ENCODE data around the gene CUX1. TPM values are rescaled to one million over a fixed set of nuclear protein-coding genes. Genes with fewer than 3 reads are reported as not detected.
"Not testable (repeated sequence)": the region's sequence is repeated elsewhere in the genome, so short reads cannot be mapped to it uniquely, and the experiment has no call there.

Gene CUX1
- total RNA-seq, 2 donors from 2014 or later: 12.0 to 13.8 TPM

GRCh38 chr7:102228935-102229334 lies 411.5 kb downstream of the CUX1 start:
- H3K36me3 Mint-ChIP-seq (ENCODE audit: low read depth): peaks cover 38% of the 10 kb centered on the region
- no peak overlapping the region for H3K4me3 Mint-ChIP-seq
- H3K4me1 Mint-ChIP-seq: no peaks in the 10 kb centered on the region
- H3K27ac Mint-ChIP-seq: no peak overlapping the region
- H3K9me3 Mint-ChIP-seq: no peaks in the 10 kb centered on the region
- no peak for ATAC-seq (replicated peaks)
- H3K27me3 Mint-ChIP-seq: no peaks in the 10 kb centered on the region

- not testable (repeated sequence) for H3K4me1 Mint-ChIP-seq; H3K9me3 Mint-ChIP-seq; H3K27me3 Mint-ChIP-seq; ATAC-seq (replicated peaks); H3K4me3 Mint-ChIP-seq; H3K27ac Mint-ChIP-seq
- H3K36me3 Mint-ChIP-seq (ENCODE audit: low read depth): peaks cover 44% of the 10 kb centered on the region
These were observed 412.7 kb downstream of the CUX1 start for GRCh38 chr7:102230162-102230561.

GRCh38 chr7:102230593-102230992 lies 413.2 kb downstream of the CUX1 start:
- H3K36me3 Mint-ChIP-seq (ENCODE audit: low read depth): peaks cover 46% of the 10 kb centered on the region
- no peak overlapping the region for H3K27ac Mint-ChIP-seq

GRCh38 chr7:102232611-102233286 lies 415.3 kb downstream of the CUX1 start:
- peaks cover 41% of the 10 kb centered on the region for H3K36me3 Mint-ChIP-seq (ENCODE audit: low read depth)
- no peaks in the 10 kb centered on the region for H3K9me3 Mint-ChIP-seq
- no peaks in the 10 kb centered on the region for H3K4me1 Mint-ChIP-seq
- ATAC-seq (replicated peaks): no peak
- no peaks in the 10 kb centered on the region for H3K27me3 Mint-ChIP-seq
- no peak overlapping the region for H3K4me3 Mint-ChIP-seq
- H3K27ac Mint-ChIP-seq: no peak overlapping the region

More at GRCh38 chr7:102230593-102230992, 413.2 kb downstream of the CUX1 start:
- Mint-ChIP-seq H3K27me3 (no peaks in the 10 kb centered on the region), H3K9me3 (no peaks in the 10 kb centered on the region), H3K4me3 (no peak overlapping the region), H3K4me1 (no peaks in the 10 kb centered on the region)
- ATAC-seq (replicated peaks): no peak

- Mint-ChIP-seq H3K4me1 (no peaks in the 10 kb centered on the region), H3K36me3 (ENCODE audit: low read depth) (peaks cover 28% of the 10 kb centered on the region), H3K27ac (no peak overlapping the region), H3K27me3 (no peaks in the 10 kb centered on the region), H3K9me3 (no peaks in the 10 kb centered on the region), H3K4me3 (no peak overlapping the region)
- ATAC-seq (replicated peaks): no peak
These were observed 416.7 kb downstream of the CUX1 start for GRCh38 chr7:102234131-102234530.

GRCh38 chr7:102234801-102235550 lies 417.6 kb downstream of the CUX1 start:
- Mint-ChIP-seq H3K27ac (no peak overlapping the region), H3K27me3 (no peaks in the 10 kb centered on the region), H3K9me3 (no peaks in the 10 kb centered on the region), H3K36me3 (ENCODE audit: low read depth) (peaks cover 27% of the 10 kb centered on the region), H3K4me1 (no peaks in the 10 kb centered on the region), H3K4me3 (no peak overlapping the region)
- ATAC-seq (replicated peaks): no peak

- Mint-ChIP-seq H3K36me3 (ENCODE audit: low read depth) (peaks cover 33% of the 10 kb centered on the region), H3K27ac (no peak overlapping the region), H3K27me3 (no peaks in the 10 kb centered on the region), H3K4me3 (no peak overlapping the region), H3K9me3 (no peaks in the 10 kb centered on the region), H3K4me1 (no peaks in the 10 kb centered on the region)
- no peak for ATAC-seq (replicated peaks)
These were observed 418.7 kb downstream of the CUX1 start for GRCh38 chr7:102236102-102236501.

- no peaks in the 10 kb centered on the region for H3K4me1 Mint-ChIP-seq
- peak; percentile 65 for ATAC-seq (replicated peaks)
- no peaks in the 10 kb centered on the region for H3K9me3 Mint-ChIP-seq
- no peaks in the 10 kb centered on the region for H3K27me3 Mint-ChIP-seq
- no peak overlapping the region for H3K4me3 Mint-ChIP-seq
- H3K36me3 Mint-ChIP-seq (ENCODE audit: low read depth): peaks cover 33% of the 10 kb centered on the region
- H3K27ac Mint-ChIP-seq: no peak overlapping the region
These were observed 419.3 kb downstream of the CUX1 start for GRCh38 chr7:102236592-102237287.

GRCh38 chr7:102239206-102239820 lies 421.9 kb downstream of the CUX1 start:
- no peak for ATAC-seq (replicated peaks)
- Mint-ChIP-seq H3K9me3 (no peaks in the 10 kb centered on the region), H3K36me3 (ENCODE audit: low read depth) (peaks cover 19% of the 10 kb centered on the region), H3K27me3 (no peaks in the 10 kb centered on the region), H3K4me1 (no peaks in the 10 kb centered on the region), H3K27ac (no peak overlapping the region), H3K4me3 (no peak overlapping the region)

GRCh38 chr7:102241431-102241830 lies 424.0 kb downstream of the CUX1 start:
- H3K27me3 Mint-ChIP-seq: no peaks in the 10 kb centered on the region
- ATAC-seq (replicated peaks): no peak
- H3K4me3 Mint-ChIP-seq: no peak overlapping the region

GRCh38 chr7:102244601-102245000 lies 427.2 kb downstream of the CUX1 start:
- ATAC-seq (replicated peaks): no peak
- no peaks in the 10 kb centered on the region for H3K4me1 Mint-ChIP-seq
- H3K36me3 Mint-ChIP-seq (ENCODE audit: low read depth): peaks cover 16% of the 10 kb centered on the region
- H3K27ac Mint-ChIP-seq: no peak overlapping the region
- no peak overlapping the region for H3K4me3 Mint-ChIP-seq
- H3K9me3 Mint-ChIP-seq: no peaks in the 10 kb centered on the region
- H3K27me3 Mint-ChIP-seq: no peaks in the 10 kb centered on the region

More at GRCh38 chr7:102241431-102241830, 424.0 kb downstream of the CUX1 start:
- H3K27ac Mint-ChIP-seq: no peak overlapping the region
- H3K9me3 Mint-ChIP-seq: no peaks in the 10 kb centered on the region
- no peaks in the 10 kb centered on the region for H3K4me1 Mint-ChIP-seq
- peaks cover 12% of the 10 kb centered on the region for H3K36me3 Mint-ChIP-seq (ENCODE audit: low read depth)

- Mint-ChIP-seq H3K4me1 (no peaks in the 10 kb centered on the region), H3K27me3 (no peaks in the 10 kb centered on the region), H3K9me3 (no peaks in the 10 kb centered on the region), H3K4me3 (no peak overlapping the region), H3K36me3 (ENCODE audit: low read depth) (peaks cover 20% of the 10 kb centered on the region), H3K27ac (no peak overlapping the region)
- no peak for ATAC-seq (replicated peaks)
These were observed 430.6 kb downstream of the CUX1 start for GRCh38 chr7:102248081-102248455.

GRCh38 chr7:102248456-102249395 lies 431.3 kb downstream of the CUX1 start:
- H3K27me3 Mint-ChIP-seq: no peaks in the 10 kb centered on the region
- peaks cover 16% of the 10 kb centered on the region for H3K36me3 Mint-ChIP-seq (ENCODE audit: low read depth)
- no peak for ATAC-seq (replicated peaks)
- no peak overlapping the region for H3K27ac Mint-ChIP-seq
- H3K9me3 Mint-ChIP-seq: no peaks in the 10 kb centered on the region
- no peak overlapping the region for H3K4me3 Mint-ChIP-seq
- no peaks in the 10 kb centered on the region for H3K4me1 Mint-ChIP-seq

Data from activated T-helper 17 cell treated with anti-CD3 and anti-CD28 coated beads, Interleukin-2, amount 50 U/mL, for 72 hours (primary cell).